CD4-positive, alpha-beta T cell (primary cell): ENCODE data around the gene ATP2A1. TPM values are rescaled to one million over a fixed set of nuclear protein-coding genes. Genes with fewer than 3 reads are reported as not detected.
A peak's percentile ranks its signal among the peaks of the same experiment; 100 is the strongest.

Source experiments
- ATAC-seq: fragments of 200-7000 bp; cut with Tn5 transposase; one replicate; pipeline ENCODE4 v1.10.0; 2022; ENCODE audit warnings: mild to moderate bottlenecking; ENCODE audit not compliant: poor library complexity
- CTCF ChIA-PET: fragments of 350-600 bp; sonication (Branson Sonifier 250); formaldehyde crosslinking; loops from one replicate; lab custom pipeline; 2021; ENCODE audit warnings: antibody characterized with exemption, inconsistent platforms; lab: Charles Lee
- POLR2A ChIA-PET: fragments of 350-600 bp; sonication (Branson Sonifier 250); formaldehyde crosslinking; loops from one replicate; lab custom pipeline; 2021; ENCODE audit warnings: antibody characterized with exemption, inconsistent platforms; lab: Charles Lee
- DNase-seq, 14 experiments: peaks; one replicate each; pipeline ENCODE4 v3.0.0-alpha.2; 2013 to 2020; ENCODE audit warnings: mixed read lengths in 2 of 14
- H3K27ac ChIP-seq, 2 donors: one replicate each; pipeline versions ENCODE4 v1.5.1 to v1.7.0; 2013; ENCODE audit warnings: low read length in 2 of 2, low read depth in 1 of 2, mild to moderate bottlenecking in 1 of 2
- H3K27me3 ChIP-seq, 2 experiments: 1 replicate in 1 of 2; 2 replicates in 1 of 2; pipeline versions ENCODE4 v1.6.1 to v1.7.0; 2013; ENCODE audit warnings: low read length in 2 of 2, control low read depth in 1 of 2, mild to moderate bottlenecking in 1 of 2, moderate library complexity in 1 of 2; ENCODE audit not compliant: insufficient read depth in 2 of 2, control insufficient read depth in 1 of 2
- H3K36me3 ChIP-seq: one replicate; pipeline ENCODE4 v1.6.1; 2013; ENCODE audit warnings: low read length, control low read depth; ENCODE audit not compliant: insufficient read depth
- H3K4me1 ChIP-seq: one replicate; pipeline ENCODE4 v1.6.1; 2013; ENCODE audit warnings: low read length, control low read depth; ENCODE audit not compliant: insufficient read depth
- H3K4me3 ChIP-seq: one replicate; pipeline ENCODE4 v1.5.1; 2013; ENCODE audit warnings: mild to moderate bottlenecking, low read length, moderate library complexity
- H3K9me3 ChIP-seq, 2 experiments: 1 replicate in 1 of 2; 2 replicates in 1 of 2; pipeline versions ENCODE4 v1.6.1 to v1.7.0; 2013; ENCODE audit warnings: low read length in 2 of 2, mild to moderate bottlenecking in 2 of 2, control low read depth in 1 of 2, moderate library complexity in 1 of 2; ENCODE audit not compliant: control insufficient read depth in 1 of 2, insufficient read depth in 1 of 2
- H3K27ac Mint-ChIP-seq: one replicate; pipeline ENCODE4 v1.8.0; 2020; ENCODE audit warnings: mixed read lengths
- H3K27me3 Mint-ChIP-seq: one replicate; pipeline ENCODE4 v1.8.0; 2021; ENCODE audit warnings: mixed read lengths
- H3K36me3 Mint-ChIP-seq: one replicate; pipeline ENCODE4 v1.8.0; 2021; ENCODE audit warnings: low read depth, mixed read lengths
- H3K4me1 Mint-ChIP-seq: one replicate; pipeline ENCODE4 v1.8.0; 2021; ENCODE audit warnings: low read depth, mixed read lengths
- H3K4me3 Mint-ChIP-seq: one replicate; pipeline ENCODE4 v1.8.0; 2020; ENCODE audit warnings: mild to moderate bottlenecking, mixed read lengths
- H3K9me3 Mint-ChIP-seq: one replicate; pipeline ENCODE4 v1.8.0; 2020; ENCODE audit warnings: mixed read lengths
- CTCF ChIP-seq: fragments of 200-600 bp; IDR thresholded peaks from one replicate; pipeline ENCODE4 v1.8.0; 2022; ENCODE audit warnings: antibody characterized with exemption, mild to moderate bottlenecking
- intact Hi-C, 2 experiments: fragments of 100-400 bp; cut with DNase I in 1 of 2; cut with micrococcal nuclease in 1 of 2; formaldehyde crosslinking; loops; one replicate each; pipeline versions ENCODE4 v1.15.1 to v1.9.0; 2023 to 2025; cut with DNase I, micrococcal nuclease
- total RNA-seq, 174 experiments: library from RNA in 2 of 174; stranded (reverse) in 2 of 174; gene quantifications; one replicate each; pipeline ENCODE4 v1.2.3 and lab custom pipeline; 2021 to 2026

The ATP2A1 gene
- total RNA-seq, 2 experiments from 2014 or later, result 0.56 to 0.77 TPM

GRCh38 chr16:28876973-28877654 lies 1.2 kb upstream of the ATP2A1 start:
- CTCF ChIA-PET, result no interaction called here
- Histone ChIP-seq H3K27ac (no peak overlapping the region), H3K4me1 (peaks cover 20% of the 10 kb centered on the region), H3K36me3 (peaks cover 21% of the 10 kb centered on the region), H3K9me3 (no peaks in the 10 kb centered on the region), H3K4me3 (no peak overlapping the region), H3K27me3 (peaks cover 0 to 9% of the 10 kb centered on the region in 2 experiments)
- Mint-ChIP-seq H3K36me3 (peaks cover 10% of the 10 kb centered on the region), H3K4me3 (no peak overlapping the region), H3K4me1 (peaks cover 8% of the 10 kb centered on the region), H3K9me3 (no peaks in the 10 kb centered on the region), H3K27me3 (peaks cover 6% of the 10 kb centered on the region), H3K27ac (no peak overlapping the region)
- no peak for TF ChIP-seq CTCF
- intact Hi-C loops, result no loop called here
- POLR2A ChIA-PET, result no interaction called here
- DNase-seq (no peak), ATAC-seq (no peak)

- DNase-seq (no peak), ATAC-seq (no peak)
- peaks cover 20% of the 10 kb centered on the region for H3K4me1 ChIP-seq
- TF ChIP-seq CTCF, result no peak
- Mint-ChIP-seq H3K27me3 (peaks cover 6% of the 10 kb centered on the region), H3K36me3 (peaks cover 6% of the 10 kb centered on the region), H3K27ac (no peak overlapping the region), H3K9me3 (no peaks in the 10 kb centered on the region), H3K4me1 (peaks cover 8% of the 10 kb centered on the region), H3K4me3 (peak overlapping the region; percentile 68)
- intact Hi-C loops, result no loop called here
- CTCF ChIA-PET, result no interaction called here
- POLR2A ChIA-PET, result interaction anchor here (3.2 kb wide), 1 partner anchor 14 kb away, joined by 29 read pairs; the partner anchor contains the start of gene SH2B1
- no peaks in the 10 kb centered on the region for H3K9me3 ChIP-seq
- no peak overlapping the region for H3K4me3 ChIP-seq
- H3K27ac ChIP-seq, result no peak overlapping the region
- H3K27me3 ChIP-seq, result peaks cover 0 to 9% of the 10 kb centered on the region in 2 experiments
- peaks cover 16% of the 10 kb centered on the region for H3K36me3 ChIP-seq
These were observed 660 bp upstream of the ATP2A1 start for GRCh38 chr16:28877655-28878000.

GRCh38 chr16:28879261-28879840 lies 1.1 kb downstream of the ATP2A1 start:
- peaks cover 2% of the 10 kb centered on the region for H3K36me3 ChIP-seq
- intact Hi-C loops, result loop anchor here in 1 of 2 experiments (2.0 kb wide), 1 partner anchor 15 kb away; no protein-coding TSS in a partner anchor
- no peak for TF ChIP-seq CTCF
- Mint-ChIP-seq H3K27me3 (peaks cover 6% of the 10 kb centered on the region), H3K27ac (no peak overlapping the region), H3K9me3 (no peaks in the 10 kb centered on the region), H3K4me3 (peak overlapping the region; percentile 87), H3K4me1 (peaks cover 8% of the 10 kb centered on the region), H3K36me3 (no peaks in the 10 kb centered on the region)
- ChIA-PET POLR2A (interaction anchor here (1.4 to 3.2 kb wide), 5 partner anchors 9 to 57 kb away, joined by 4 to 29 read pairs (median 9); partner anchors contain the start of genes ATXN2L, RABEP2, SH2B1 and TUFM), CTCF (interaction anchor here (1.1 to 1.5 kb wide), 2 partner anchors 33 to 66 kb away, joined by 4 to 5 read pairs; partner anchors contain the start of gene TUFM)
- H3K27me3 ChIP-seq, result peaks cover 0 to 9% of the 10 kb centered on the region in 2 experiments
- no peak for DNase-seq
- peak; percentile 33 for ATAC-seq
- H3K4me3 ChIP-seq, result peak overlapping the region; percentile 95
- peaks cover 20% of the 10 kb centered on the region for H3K4me1 ChIP-seq
- H3K9me3 ChIP-seq, result no peaks in the 10 kb centered on the region
- H3K27ac ChIP-seq, result no peak overlapping the region
